ENCODE data around the gene RTP4. TPM values are rescaled to one million over a fixed set of nuclear protein-coding genes. Genes with fewer than 3 reads are reported as not detected.

RTP4 gene
- total and polyA plus RNA-seq, 2 experiments from 2014 or later: not detected

- H3K9me3 ChIP-seq (ENCODE audit: low read depth): no peaks in the 10 kb centered on the region
- no peaks in the 10 kb centered on the region for H3K4me1 ChIP-seq (ENCODE audit: low read depth)
- H3K4me3 ChIP-seq: no peak overlapping the region
- no peaks in the 10 kb centered on the region for H3K27me3 ChIP-seq
- DNase-seq (ENCODE audit: low read depth in 1 of 2, low spot score in 1 of 2): no peak
- no peak overlapping the region for H3K27ac ChIP-seq
- H3K36me3 ChIP-seq: no peaks in the 10 kb centered on the region
- TF ChIP-seq CTCF (IDR thresholded peaks at IDR 0.05; ENCODE audit: low read depth, low read length): no peak
Observed at GRCh38 chr3:187396661-187397060, 28.5 kb downstream of the RTP4 start.

GRCh38 chr3:187398955-187399354 is 30.8 kb downstream of the RTP4 start:
- H3K27me3 ChIP-seq: no peaks in the 10 kb centered on the region
- no peaks in the 10 kb centered on the region for H3K4me1 ChIP-seq (ENCODE audit: low read depth)
- no peak for TF ChIP-seq CTCF (IDR thresholded peaks at IDR 0.05; ENCODE audit: low read depth, low read length)
- H3K36me3 ChIP-seq: no peaks in the 10 kb centered on the region
- no peak overlapping the region for H3K4me3 ChIP-seq
- no peak overlapping the region for H3K27ac ChIP-seq
- no peaks in the 10 kb centered on the region for H3K9me3 ChIP-seq (ENCODE audit: low read depth)
- no peak for DNase-seq (ENCODE audit: low read depth in 1 of 2, low spot score in 1 of 2)

- TF ChIP-seq CTCF (IDR thresholded peaks at IDR 0.05; ENCODE audit: low read depth, low read length): no peak
- no peak overlapping the region for H3K27ac ChIP-seq
- no peaks in the 10 kb centered on the region for H3K36me3 ChIP-seq
- H3K4me1 ChIP-seq (ENCODE audit: low read depth): no peaks in the 10 kb centered on the region
- H3K4me3 ChIP-seq: no peak overlapping the region
- H3K9me3 ChIP-seq (ENCODE audit: low read depth): no peaks in the 10 kb centered on the region
- no peaks in the 10 kb centered on the region for H3K27me3 ChIP-seq
- DNase-seq (ENCODE audit: low read depth in 1 of 2, low spot score in 1 of 2): no peak
Observed at GRCh38 chr3:187400756-187401155, 32.6 kb downstream of the RTP4 start.

GRCh38 chr3:187401856-187402255 is 33.7 kb downstream of the RTP4 start:
- no peak for DNase-seq (ENCODE audit: low read depth in 1 of 2, low spot score in 1 of 2)
- no peak for TF ChIP-seq CTCF (IDR thresholded peaks at IDR 0.05; ENCODE audit: low read depth, low read length)
- no peaks in the 10 kb centered on the region for H3K9me3 ChIP-seq (ENCODE audit: low read depth)

GRCh38 chr3:187403768-187404288 is 35.6 kb downstream of the RTP4 start:
- no peak overlapping the region for H3K27ac ChIP-seq
- no peaks in the 10 kb centered on the region for H3K4me1 ChIP-seq (ENCODE audit: low read depth)
- H3K27me3 ChIP-seq: no peaks in the 10 kb centered on the region
- no peak for TF ChIP-seq CTCF (IDR thresholded peaks at IDR 0.05; ENCODE audit: low read depth, low read length)
- H3K9me3 ChIP-seq (ENCODE audit: low read depth): no peaks in the 10 kb centered on the region
- peak in 1 of 2 donors; percentile 90 for DNase-seq (ENCODE audit: low read depth in 1 of 2, low spot score in 1 of 2)
- H3K36me3 ChIP-seq: no peaks in the 10 kb centered on the region
- H3K4me3 ChIP-seq: no peak overlapping the region

More at GRCh38 chr3:187401856-187402255, 33.7 kb downstream of the RTP4 start:
- H3K4me3 ChIP-seq: no peak overlapping the region
- no peaks in the 10 kb centered on the region for H3K27me3 ChIP-seq
- H3K4me1 ChIP-seq (ENCODE audit: low read depth): no peaks in the 10 kb centered on the region
- no peaks in the 10 kb centered on the region for H3K36me3 ChIP-seq
- H3K27ac ChIP-seq: no peak overlapping the region
